GM18505 (cell line): Measurements from ENCODE around the gene TNS3.

Experiments used
- ATAC-seq: cut with Tn5 transposase; IDR thresholded peaks from one replicate; pipeline ENCODE4 v1.9.1; 2021; ENCODE audit not compliant: unreplicated experiment
- POLR2A ChIP-seq: IDR thresholded peaks from 4 replicates; pipeline ENCODE4 v1.6.1; 2011; ENCODE audit warnings: borderline replicate concordance; ENCODE audit not compliant: insufficient read depth, insufficient read length; ENCODE audit errors: extremely low read depth

The TNS3 gene

DNA sequence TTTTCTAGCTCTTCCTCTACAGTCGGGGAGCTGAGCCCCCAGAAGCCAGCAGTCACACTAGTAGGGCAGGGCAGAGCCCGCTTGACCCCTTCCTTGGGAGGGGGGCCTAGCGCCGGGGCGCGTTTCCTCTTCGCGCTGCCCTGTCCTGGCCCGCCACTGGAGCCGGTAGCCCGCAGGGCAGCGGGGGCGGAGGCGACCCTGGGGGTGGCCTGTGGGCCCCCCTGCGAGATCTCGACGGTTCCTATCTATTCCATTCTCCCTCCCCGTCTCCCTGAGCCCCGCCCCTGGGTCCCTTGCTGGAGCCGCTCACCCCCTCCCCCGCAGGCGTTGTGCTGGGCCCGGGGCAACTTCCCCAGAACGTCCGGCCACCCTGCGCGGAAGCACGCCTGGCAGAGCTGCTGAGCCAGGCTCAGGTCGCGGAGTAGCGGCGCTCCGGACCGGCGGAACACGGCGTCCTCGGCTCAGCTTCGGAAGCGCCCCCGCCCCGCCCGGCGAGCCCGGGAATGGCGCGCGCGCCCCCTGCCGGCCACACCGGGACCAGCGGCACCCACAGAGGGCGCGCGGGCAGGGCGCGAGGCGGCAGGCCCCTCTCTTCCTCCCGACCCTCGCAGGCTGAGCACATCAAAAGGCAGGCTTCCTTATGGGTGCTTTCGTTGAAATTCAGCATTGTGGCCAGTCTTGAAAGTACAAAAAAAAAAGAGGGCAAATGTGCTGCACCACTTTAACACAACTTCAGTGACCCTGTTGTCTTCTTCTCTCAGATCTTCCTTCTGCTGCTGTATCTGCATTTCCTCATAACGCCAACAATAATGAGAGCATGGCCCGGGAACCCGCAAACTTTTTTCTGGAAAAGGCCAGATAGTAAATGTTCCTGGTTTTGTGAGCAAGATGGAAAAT lies 327.6 kb downstream of the TNS3 start:
- TF ChIP-seq POLR2A = no peak
- ATAC-seq = peak; percentile 94

DNA sequence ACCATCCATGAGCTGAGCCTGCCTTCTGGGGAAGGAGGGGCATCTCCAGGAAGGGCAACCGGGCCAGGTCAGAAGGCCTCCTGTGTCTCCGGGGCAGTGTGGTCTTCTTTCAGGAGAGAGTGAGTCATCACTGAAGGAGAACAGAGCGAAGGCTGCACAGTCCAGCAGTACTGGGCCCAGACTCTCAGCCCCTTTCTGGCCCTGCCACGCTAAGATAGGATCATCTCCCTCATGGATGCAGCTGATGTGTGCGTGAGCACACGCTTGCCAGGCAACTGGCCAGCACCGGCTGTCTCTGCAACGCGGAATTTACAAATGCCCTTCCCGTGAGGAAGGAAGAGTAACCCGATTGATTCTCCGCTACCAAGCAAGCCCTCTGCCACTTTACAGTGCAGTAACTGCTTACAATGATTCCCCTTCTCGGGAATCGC lies 328.2 kb downstream of the TNS3 start:
- no peak for TF ChIP-seq POLR2A
- ATAC-seq = peak; percentile 30

- no peak for ATAC-seq
- no peak for TF ChIP-seq POLR2A
These were observed 329.2 kb downstream of the TNS3 start for GRCh38 chr7:47252675-47253074.

- no peak for TF ChIP-seq POLR2A
- ATAC-seq = no peak
These were observed 332.6 kb downstream of the TNS3 start for GRCh38 chr7:47249361-47249760.

GRCh38 chr7:47248797-47249196 lies 333.1 kb downstream of the TNS3 start:
- TF ChIP-seq POLR2A = no peak
- no peak for ATAC-seq

DNA sequence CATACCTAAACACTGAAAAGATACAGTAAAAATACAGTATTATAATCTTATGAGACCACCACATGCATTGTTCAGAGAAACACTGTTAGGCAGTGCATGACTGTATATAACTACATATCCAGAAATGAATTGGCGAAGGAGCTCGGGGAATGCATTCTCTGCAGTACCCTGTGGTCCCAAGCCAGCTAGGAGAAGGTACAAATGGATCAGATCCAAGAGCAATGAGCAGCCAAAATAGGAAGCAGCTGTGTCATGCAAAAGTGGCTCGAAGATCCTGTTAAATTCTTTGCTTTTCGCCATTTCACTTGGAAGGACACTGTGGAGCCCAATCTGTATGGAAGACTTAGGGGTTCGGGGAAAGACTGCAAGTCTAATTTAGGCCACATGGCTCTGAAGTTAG lies 334.8 kb downstream of the TNS3 start:
- ATAC-seq = no peak
- TF ChIP-seq POLR2A = no peak

GRCh38 chr7:47244692-47245091 lies 337.2 kb downstream of the TNS3 start:
- ATAC-seq = no peak
- no peak for TF ChIP-seq POLR2A

GRCh38 chr7:47241112-47242065 lies 340.5 kb downstream of the TNS3 start:
- no peak for TF ChIP-seq POLR2A
- no peak for ATAC-seq

DNA sequence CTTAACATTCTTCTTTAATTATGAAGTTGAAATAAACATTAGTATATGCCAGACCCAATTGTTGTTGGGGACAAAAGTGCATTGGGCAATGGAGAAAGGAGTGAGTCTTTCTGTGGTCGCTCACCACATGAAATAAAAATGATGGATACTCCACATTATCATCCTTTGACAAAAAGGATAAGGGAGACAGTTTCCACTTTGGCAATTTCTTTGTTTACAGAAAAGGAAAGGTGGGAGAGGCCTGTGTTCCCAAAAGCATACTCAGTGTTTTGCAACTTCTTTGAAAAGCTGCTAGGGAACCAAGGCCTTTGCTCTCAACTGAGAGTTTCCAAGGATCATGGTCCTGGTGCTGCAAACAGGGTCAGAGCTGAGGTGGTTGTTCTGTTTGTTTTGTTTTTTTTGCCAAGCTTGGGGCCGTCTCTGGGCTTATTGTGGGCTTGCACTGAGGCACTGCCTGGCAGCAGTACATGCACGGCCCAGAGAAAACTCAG lies 341.9 kb downstream of the TNS3 start:
- ATAC-seq = no peak
- TF ChIP-seq POLR2A = no peak

DNA sequence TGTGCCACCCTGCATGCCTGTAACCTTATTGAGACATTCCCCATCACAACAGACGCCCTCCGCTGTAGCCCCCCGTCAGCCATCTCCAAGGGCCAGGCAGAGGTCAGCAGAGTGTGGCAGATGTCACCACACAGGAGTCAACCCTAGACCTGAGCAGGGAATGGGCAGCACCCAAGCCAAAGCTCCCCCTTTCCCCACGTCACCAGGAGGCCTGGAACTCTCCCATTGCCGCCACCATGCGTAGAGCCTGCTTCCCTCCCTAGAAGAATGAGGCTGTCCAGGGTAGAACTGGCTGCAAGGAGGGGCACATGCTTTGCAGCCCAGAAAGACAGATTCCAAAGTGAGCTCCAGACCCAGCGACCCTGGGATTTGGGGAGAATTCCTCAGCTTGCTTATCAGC lies 342.9 kb downstream of the TNS3 start:
- no peak for ATAC-seq
- TF ChIP-seq POLR2A = no peak

DNA sequence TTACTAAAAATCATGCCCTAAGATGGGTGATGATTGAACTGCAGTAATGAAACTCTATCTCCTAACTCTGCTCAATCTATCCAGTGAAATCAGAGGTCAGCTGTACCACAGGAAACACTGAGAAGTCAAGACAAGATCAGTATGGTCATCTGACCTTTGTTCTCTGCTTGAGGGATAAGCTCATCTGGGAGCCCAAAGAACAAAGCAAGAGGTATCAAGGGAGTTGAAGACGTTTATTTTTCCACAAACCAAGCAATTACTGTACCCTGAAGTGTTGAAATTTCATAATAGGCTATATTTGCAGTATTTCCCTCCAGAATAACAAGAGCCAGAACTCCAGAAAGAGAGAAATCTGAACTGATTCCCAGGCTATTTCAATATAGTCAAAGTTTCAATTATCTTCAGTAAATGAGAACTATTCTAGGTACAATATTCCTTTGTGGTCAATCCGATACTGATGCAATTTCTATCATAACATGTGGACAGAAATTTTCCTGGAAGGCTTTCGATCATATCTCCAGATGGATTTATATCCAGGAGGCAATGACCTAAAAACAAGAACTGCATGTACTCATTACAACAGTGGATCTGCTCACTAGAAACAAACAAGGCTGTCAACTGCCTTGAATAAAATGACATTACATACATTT lies 345.3 kb downstream of the TNS3 start:
- no peak for TF ChIP-seq POLR2A
- ATAC-seq = no peak

- no peak for ATAC-seq
- TF ChIP-seq POLR2A = no peak
These were observed 347.9 kb downstream of the TNS3 start for GRCh38 chr7:47233996-47234395.

- no peak for TF ChIP-seq POLR2A
- ATAC-seq = no peak
These were observed 349.0 kb downstream of the TNS3 start for GRCh38 chr7:47232751-47233412.

- TF ChIP-seq POLR2A = no peak
These were observed 350.3 kb downstream of the TNS3 start for GRCh38 chr7:47231627-47232026.

More at GRCh38 chr7:47231627-47232026, 350.3 kb downstream of the TNS3 start:
- no peak for ATAC-seq
